Measurements from ENCODE around the gene ZNF438.

ZNF438 gene

GRCh38 chr10:30861221-30861620 lies 170.4 kb downstream of the ZNF438 start:
- no peak for DNase-seq (ENCODE audit: low spot score)
- in situ Hi-C loops (cut with MboI; ENCODE audit: low sequenced_read_pairs, unreplicated experiment) = no loop called here
- TF ChIP-seq, protein P1, sequence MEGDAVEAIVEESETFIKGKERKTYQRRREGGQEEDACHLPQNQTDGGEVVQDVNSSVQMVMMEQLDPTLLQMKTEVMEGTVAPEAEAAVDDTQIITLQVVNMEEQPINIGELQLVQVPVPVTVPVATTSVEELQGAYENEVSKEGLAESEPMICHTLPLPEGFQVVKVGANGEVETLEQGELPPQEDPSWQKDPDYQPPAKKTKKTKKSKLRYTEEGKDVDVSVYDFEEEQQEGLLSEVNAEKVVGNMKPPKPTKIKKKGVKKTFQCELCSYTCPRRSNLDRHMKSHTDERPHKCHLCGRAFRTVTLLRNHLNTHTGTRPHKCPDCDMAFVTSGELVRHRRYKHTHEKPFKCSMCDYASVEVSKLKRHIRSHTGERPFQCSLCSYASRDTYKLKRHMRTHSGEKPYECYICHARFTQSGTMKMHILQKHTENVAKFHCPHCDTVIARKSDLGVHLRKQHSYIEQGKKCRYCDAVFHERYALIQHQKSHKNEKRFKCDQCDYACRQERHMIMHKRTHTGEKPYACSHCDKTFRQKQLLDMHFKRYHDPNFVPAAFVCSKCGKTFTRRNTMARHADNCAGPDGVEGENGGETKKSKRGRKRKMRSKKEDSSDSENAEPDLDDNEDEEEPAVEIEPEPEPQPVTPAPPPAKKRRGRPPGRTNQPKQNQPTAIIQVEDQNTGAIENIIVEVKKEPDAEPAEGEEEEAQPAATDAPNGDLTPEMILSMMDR (IDR thresholded peaks at IDR 0.05; ENCODE audit: borderline replicate concordance, control extremely low read depth, extremely low read depth, insufficient read depth, missing control alignments) = no peak

DNA sequence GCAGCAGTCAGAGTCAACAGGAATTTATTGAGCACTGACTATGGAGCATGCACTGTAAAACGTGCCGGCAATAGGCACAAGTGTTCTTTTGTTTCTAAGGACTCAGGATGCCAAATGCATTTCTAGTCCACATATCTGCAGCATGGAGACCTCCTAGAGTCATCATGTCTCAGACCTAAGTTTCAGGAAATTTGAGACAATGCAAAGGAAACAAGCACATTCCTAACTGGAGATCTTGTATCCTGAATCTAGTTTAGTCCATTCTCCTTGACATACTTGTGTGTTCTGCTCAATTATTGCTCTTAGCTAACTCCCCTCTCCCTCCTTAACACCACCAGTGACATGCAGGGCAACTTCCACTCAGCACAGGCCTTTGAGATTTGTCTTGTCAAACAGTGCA lies 173.2 kb downstream of the ZNF438 start:
- DNase-seq (ENCODE audit: low spot score) = no peak
- TF ChIP-seq, protein P1 (IDR thresholded peaks at IDR 0.05; ENCODE audit: borderline replicate concordance, control extremely low read depth, extremely low read depth, insufficient read depth, missing control alignments) = no peak
- in situ Hi-C loops (cut with MboI; ENCODE audit: low sequenced_read_pairs, unreplicated experiment) = no loop called here

GRCh38 chr10:30857803-30858202 lies 173.9 kb downstream of the ZNF438 start:
- TF ChIP-seq, protein P1 (IDR thresholded peaks at IDR 0.05; ENCODE audit: borderline replicate concordance, control extremely low read depth, extremely low read depth, insufficient read depth, missing control alignments) = no peak
- in situ Hi-C loops (cut with MboI; ENCODE audit: low sequenced_read_pairs, unreplicated experiment) = no loop called here
- no peak for DNase-seq (ENCODE audit: low spot score)

DNA sequence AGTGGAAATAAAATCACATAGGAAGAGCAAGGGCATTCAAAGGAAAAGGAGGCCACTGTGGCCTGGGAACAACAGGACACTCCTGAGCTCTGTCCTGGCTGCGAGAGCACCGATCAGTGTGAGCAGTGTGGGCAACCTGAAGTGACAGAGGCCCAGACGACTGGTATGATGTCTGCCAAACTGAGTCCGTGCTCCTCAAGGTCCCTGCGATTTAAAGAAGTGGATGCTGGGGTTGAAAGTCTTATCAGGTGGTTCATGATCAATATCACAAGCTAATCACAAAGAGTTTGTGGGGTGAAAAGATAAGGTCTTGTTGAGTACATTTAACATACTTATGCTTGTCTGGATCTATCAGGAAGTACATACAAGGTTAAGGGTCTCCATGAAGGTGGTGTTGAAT lies 176.5 kb downstream of the ZNF438 start:
- no peak for DNase-seq (ENCODE audit: low spot score)
- TF ChIP-seq, protein P1 (IDR thresholded peaks at IDR 0.05; ENCODE audit: borderline replicate concordance, control extremely low read depth, extremely low read depth, insufficient read depth, missing control alignments) = no peak
- in situ Hi-C loops (cut with MboI; ENCODE audit: low sequenced_read_pairs, unreplicated experiment) = no loop called here

GRCh38 chr10:30854656-30855055 lies 177.0 kb downstream of the ZNF438 start:
- TF ChIP-seq, protein P1 (IDR thresholded peaks at IDR 0.05; ENCODE audit: borderline replicate concordance, control extremely low read depth, extremely low read depth, insufficient read depth, missing control alignments) = no peak
- no peak for DNase-seq (ENCODE audit: low spot score)
- in situ Hi-C loops (cut with MboI; ENCODE audit: low sequenced_read_pairs, unreplicated experiment) = no loop called here

DNA sequence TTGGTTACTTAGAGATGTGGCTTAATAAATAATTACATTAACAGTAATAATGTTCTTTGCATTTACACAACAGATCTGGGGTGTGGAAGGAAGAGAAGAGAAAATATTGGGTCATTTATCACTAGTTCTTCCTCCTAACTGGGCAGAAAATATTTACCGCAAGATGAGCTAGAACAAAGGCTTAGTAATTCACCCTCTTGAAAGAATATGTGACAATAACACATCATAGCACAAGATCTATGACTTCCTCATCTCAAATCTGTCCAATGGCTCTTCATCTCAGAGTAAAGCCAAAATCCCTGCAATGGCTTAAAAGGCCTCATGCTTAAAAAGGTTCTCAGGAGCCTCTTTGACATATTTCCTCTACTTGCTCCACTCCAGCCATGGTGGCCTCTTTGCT lies 178.6 kb downstream of the ZNF438 start:
- in situ Hi-C loops (cut with MboI; ENCODE audit: low sequenced_read_pairs, unreplicated experiment) = no loop called here
- TF ChIP-seq, protein P1 (IDR thresholded peaks at IDR 0.05; ENCODE audit: borderline replicate concordance, control extremely low read depth, extremely low read depth, insufficient read depth, missing control alignments) = no peak
- DNase-seq (ENCODE audit: low spot score) = no peak

GRCh38 chr10:30850776-30851175 lies 180.9 kb downstream of the ZNF438 start:
- in situ Hi-C loops (cut with MboI; ENCODE audit: low sequenced_read_pairs, unreplicated experiment) = no loop called here
- DNase-seq (ENCODE audit: low spot score) = no peak
- TF ChIP-seq, protein P1 (IDR thresholded peaks at IDR 0.05; ENCODE audit: borderline replicate concordance, control extremely low read depth, extremely low read depth, insufficient read depth, missing control alignments) = no peak
